Measurements from ENCODE around the gene NEURL1B. TPM values are rescaled to one million over a fixed set of nuclear protein-coding genes. Genes with fewer than 3 reads are reported as not detected.

Gene NEURL1B
- total RNA-seq, 4 donors from 2014 or later: 11.9 to 18.8 (median 15.6) TPM

DNA sequence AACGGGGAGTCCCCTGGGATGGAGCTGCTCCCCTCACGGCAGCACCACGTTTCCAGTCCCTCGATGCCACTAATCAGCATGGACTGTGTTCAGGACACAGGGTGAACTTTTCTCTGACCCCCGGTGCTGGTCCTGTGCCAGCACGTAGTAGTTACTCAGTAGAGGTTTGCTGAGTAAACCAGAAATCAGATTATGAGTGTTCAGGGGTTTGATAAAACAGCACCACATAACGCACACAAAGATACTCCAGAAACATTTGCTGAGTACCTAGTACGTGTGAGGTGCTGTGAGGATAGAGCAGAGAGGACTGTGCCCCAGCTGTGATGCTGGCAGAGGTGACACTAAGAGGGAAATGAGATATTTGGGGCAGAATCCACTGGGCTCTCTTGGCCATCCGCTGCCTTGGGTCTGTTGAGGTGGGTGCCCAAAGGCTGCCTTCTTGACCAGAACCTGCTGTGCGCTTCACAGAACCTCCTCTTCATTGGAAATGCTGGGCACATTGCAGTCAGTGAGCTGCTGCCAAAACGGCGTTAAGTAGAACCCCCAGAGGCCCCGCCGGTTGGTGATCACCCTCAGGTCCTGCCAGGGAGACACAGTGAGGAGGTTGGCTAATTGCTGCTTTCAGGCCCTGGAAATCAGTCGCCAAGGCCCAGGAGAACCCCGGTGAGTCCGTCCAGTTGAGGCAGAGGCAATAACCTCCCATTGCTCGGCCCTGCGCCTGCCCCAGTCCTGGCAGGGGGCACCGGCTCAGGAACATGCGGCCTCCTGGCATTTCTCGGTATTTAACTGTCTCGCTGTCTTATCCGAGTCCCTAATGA lies 49.4 kb downstream of the NEURL1B start:
- H3K4me1 ChIP-seq: peaks cover 3 to 80% (median 30%) of the 10 kb centered on the region in 3 donors
- peak overlapping the region in 3 of 4 donors; percentile 54 to 79 (median 60) for H3K27ac ChIP-seq
- TF ChIP-seq POLR2A (IDR thresholded peaks at IDR 0.05): no peak
- TF ChIP-seq, protein P1, sequence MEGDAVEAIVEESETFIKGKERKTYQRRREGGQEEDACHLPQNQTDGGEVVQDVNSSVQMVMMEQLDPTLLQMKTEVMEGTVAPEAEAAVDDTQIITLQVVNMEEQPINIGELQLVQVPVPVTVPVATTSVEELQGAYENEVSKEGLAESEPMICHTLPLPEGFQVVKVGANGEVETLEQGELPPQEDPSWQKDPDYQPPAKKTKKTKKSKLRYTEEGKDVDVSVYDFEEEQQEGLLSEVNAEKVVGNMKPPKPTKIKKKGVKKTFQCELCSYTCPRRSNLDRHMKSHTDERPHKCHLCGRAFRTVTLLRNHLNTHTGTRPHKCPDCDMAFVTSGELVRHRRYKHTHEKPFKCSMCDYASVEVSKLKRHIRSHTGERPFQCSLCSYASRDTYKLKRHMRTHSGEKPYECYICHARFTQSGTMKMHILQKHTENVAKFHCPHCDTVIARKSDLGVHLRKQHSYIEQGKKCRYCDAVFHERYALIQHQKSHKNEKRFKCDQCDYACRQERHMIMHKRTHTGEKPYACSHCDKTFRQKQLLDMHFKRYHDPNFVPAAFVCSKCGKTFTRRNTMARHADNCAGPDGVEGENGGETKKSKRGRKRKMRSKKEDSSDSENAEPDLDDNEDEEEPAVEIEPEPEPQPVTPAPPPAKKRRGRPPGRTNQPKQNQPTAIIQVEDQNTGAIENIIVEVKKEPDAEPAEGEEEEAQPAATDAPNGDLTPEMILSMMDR (IDR thresholded peaks at IDR 0.05): no peak
- 81 to 84% methylated on average over 17 to 18 of the region's 24 CpGs for WGBS, 2 donors
- H3K9me3 ChIP-seq: no peaks in the 10 kb centered on the region
- no peak for DNase-seq
- intact Hi-C loops (cut with DNase I): no loop called here
- no peaks in the 10 kb centered on the region for H3K27me3 ChIP-seq
- H3K4me3 ChIP-seq: no peak overlapping the region
- H3K36me3 ChIP-seq: peaks cover 0 to 40% (median 0%) of the 10 kb centered on the region in 3 donors

DNA sequence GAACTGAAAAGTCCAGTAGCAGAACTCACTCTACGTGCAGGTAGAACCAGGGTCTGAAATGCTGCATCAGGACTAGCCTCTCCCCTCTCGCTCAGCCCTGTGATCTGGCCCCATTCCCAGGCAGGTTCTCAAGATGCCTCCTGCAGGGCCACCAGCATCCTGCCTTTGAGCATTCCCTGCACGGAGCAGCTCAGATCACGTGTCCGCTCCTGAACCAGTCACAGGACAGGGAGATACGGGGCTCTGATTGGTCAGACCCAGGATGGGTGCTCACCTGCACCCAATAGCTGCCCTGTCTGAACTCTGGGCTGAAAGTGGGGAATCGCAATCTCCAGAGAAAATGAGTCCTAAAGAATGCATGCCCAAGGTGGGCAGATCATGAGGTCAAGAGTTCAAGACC lies 50.8 kb downstream of the NEURL1B start:
- intact Hi-C loops (cut with DNase I): no loop called here
- no peak overlapping the region for H3K4me3 ChIP-seq
- H3K4me1 ChIP-seq: peaks cover 12 to 80% (median 36%) of the 10 kb centered on the region in 3 donors
- H3K27me3 ChIP-seq: no peaks in the 10 kb centered on the region
- WGBS, 2 donors: 86 to 96% methylated on average over 3 to 7 of the region's 7 CpGs
- H3K27ac ChIP-seq: peak overlapping the region in 1 of 4 donors; percentile 15
- TF ChIP-seq, protein P1 (IDR thresholded peaks at IDR 0.05): no peak
- no peak for TF ChIP-seq POLR2A (IDR thresholded peaks at IDR 0.05)
- H3K36me3 ChIP-seq: peaks cover 0 to 26% (median 0%) of the 10 kb centered on the region in 3 donors
- DNase-seq: no peak
- H3K9me3 ChIP-seq: no peaks in the 10 kb centered on the region

DNA sequence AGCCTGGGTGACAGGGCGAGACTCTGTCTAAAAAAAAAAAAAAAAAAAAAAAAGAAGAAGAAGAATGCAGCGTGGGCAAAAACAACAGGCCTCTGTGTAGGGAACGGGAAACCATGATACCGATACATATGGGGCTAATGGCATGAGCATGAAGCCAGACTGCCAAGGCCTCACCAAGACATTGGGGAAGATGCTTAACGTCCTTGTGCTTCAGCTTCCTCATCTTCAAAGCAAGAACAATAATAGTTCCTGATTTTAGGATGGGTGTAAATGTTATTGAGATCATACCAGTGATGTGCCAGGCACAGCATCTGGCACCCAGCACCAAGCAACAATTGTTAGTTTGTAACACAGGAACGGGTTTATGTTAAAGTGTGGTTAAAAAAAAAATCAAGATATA lies 51.4 kb downstream of the NEURL1B start:
- H3K9me3 ChIP-seq: no peaks in the 10 kb centered on the region
- H3K4me1 ChIP-seq: peaks cover 15 to 80% (median 37%) of the 10 kb centered on the region in 3 donors
- no peak overlapping the region for H3K4me3 ChIP-seq
- peaks cover 0 to 20% (median 0%) of the 10 kb centered on the region in 3 donors for H3K36me3 ChIP-seq
- intact Hi-C loops (cut with DNase I): no loop called here
- peak overlapping the region in 2 of 4 donors; percentile 83 to 84 for H3K27ac ChIP-seq
- no peaks in the 10 kb centered on the region for H3K27me3 ChIP-seq
- WGBS, 2 donors: 74 to 76% methylated on average over 6 of the region's 6 CpGs
- no peak for DNase-seq
- TF ChIP-seq POLR2A (IDR thresholded peaks at IDR 0.05): no peak
- TF ChIP-seq, protein P1 (IDR thresholded peaks at IDR 0.05): no peak

DNA sequence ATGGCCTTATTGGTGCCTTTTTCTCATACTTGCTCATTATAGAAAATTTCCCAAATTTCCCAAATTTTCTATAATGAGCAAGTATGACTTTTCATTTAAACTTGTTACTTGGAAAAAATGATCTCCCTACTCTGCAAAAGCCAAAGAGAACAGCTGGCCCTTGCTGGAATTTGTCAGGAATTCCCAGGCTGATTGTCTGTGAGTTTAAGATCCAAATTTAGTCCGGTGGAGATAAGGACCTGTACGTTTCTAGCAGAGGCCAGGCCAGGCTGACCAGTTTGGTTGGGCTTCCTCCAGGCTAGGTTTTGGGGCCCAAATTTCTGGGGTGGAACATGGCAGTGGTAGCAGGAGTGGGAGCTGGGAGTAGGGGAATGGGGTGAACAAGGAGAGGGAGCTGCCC lies 51.9 kb downstream of the NEURL1B start:
- no peaks in the 10 kb centered on the region for H3K9me3 ChIP-seq
- peak overlapping the region; percentile 29 to 84 (median 70) for H3K27ac ChIP-seq
- peaks cover 0 to 16% (median 0%) of the 10 kb centered on the region in 3 donors for H3K36me3 ChIP-seq
- TF ChIP-seq, protein P1 (IDR thresholded peaks at IDR 0.05): no peak
- TF ChIP-seq POLR2A (IDR thresholded peaks at IDR 0.05): no peak
- no peak overlapping the region for H3K4me3 ChIP-seq
- no peaks in the 10 kb centered on the region for H3K27me3 ChIP-seq
- H3K4me1 ChIP-seq: peaks cover 15 to 80% (median 37%) of the 10 kb centered on the region in 3 donors
- DNase-seq: no peak
- intact Hi-C loops (cut with DNase I): no loop called here
- 41 to 54% methylated on average over 2 of the region's 2 CpGs for WGBS, 2 donors

DNA sequence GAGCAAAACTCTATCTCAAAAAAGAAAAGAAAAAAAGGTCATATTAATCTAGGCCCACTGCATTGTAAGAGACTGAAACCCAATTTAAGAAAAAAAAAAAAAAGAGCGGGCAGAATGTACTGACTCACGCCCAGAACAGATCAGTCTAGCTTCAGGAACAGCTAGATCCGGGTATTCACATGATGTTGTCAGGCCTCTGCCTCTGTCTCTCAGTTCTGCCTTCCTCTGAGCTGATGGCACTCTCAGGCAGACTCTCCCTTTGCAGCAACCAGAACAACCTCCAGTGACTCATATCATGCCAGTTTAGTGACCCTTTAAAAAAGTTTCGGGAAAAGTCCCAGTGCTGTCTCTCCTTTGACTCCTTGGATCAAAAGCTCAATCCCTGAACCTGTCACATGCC lies 53.0 kb downstream of the NEURL1B start:
- Histone ChIP-seq H3K4me3 (no peak overlapping the region), H3K27ac (peak overlapping the region in 3 of 4 donors; percentile 74 to 84 (median 83)), H3K9me3 (no peaks in the 10 kb centered on the region), H3K4me1 (peaks cover 12 to 69% (median 27%) of the 10 kb centered on the region in 3 donors), H3K36me3 (peaks cover 0 to 15% (median 0%) of the 10 kb centered on the region in 3 donors), H3K27me3 (no peaks in the 10 kb centered on the region)
- intact Hi-C loops (cut with DNase I): no loop called here
- DNase-seq: no peak
- TF ChIP-seq, protein P1 (IDR thresholded peaks at IDR 0.05): no peak
- TF ChIP-seq POLR2A (IDR thresholded peaks at IDR 0.05): no peak
- WGBS, 2 donors: 63 to 75% methylated on average over 4 of the region's 4 CpGs
